Measurements from ENCODE around the gene ADORA1.

The ADORA1 gene

GRCh38 chr1:203081465-203082230 lies 45.9 kb upstream of the ADORA1 start:
- no peak for TF ChIP-seq SIN3A (IDR thresholded peaks at IDR 0.05; ENCODE audit: borderline replicate concordance, insufficient read depth, low read length)
- no peak for TF ChIP-seq POLR2AphosphoS5 (IDR thresholded peaks at IDR 0.05; ENCODE audit: low read depth, low read length)
- TF ChIP-seq TAF1 (IDR thresholded peaks at IDR 0.05; ENCODE audit: borderline replicate concordance, insufficient read depth, low read length) = no peak
- no peak for TF ChIP-seq REST (IDR thresholded peaks at IDR 0.05; ENCODE audit: insufficient read depth in 1 of 2, low read depth in 2 of 2, low read length in 2 of 2)
- no peak for TF ChIP-seq FOXP2 (optimal IDR thresholded peaks at IDR 0.05; ENCODE audit: borderline replicate concordance, extremely low read depth, extremely low read length, insufficient read depth)

- TF ChIP-seq TAF1 (IDR thresholded peaks at IDR 0.05; ENCODE audit: borderline replicate concordance, insufficient read depth, low read length) (no peak), POLR2AphosphoS5 (IDR thresholded peaks at IDR 0.05; ENCODE audit: low read depth, low read length) (no peak), REST (IDR thresholded peaks at IDR 0.05; ENCODE audit: insufficient read depth in 1 of 2, low read depth in 2 of 2, low read length in 2 of 2) (no peak), FOXP2 (optimal IDR thresholded peaks at IDR 0.05; ENCODE audit: borderline replicate concordance, extremely low read depth, extremely low read length, insufficient read depth) (no peak), SIN3A (IDR thresholded peaks at IDR 0.05; ENCODE audit: borderline replicate concordance, insufficient read depth, low read length) (no peak)
Measured at GRCh38 chr1:203082231-203082505, 45.4 kb upstream of the ADORA1 start.

GRCh38 chr1:203082571-203083462 lies 44.7 kb upstream of the ADORA1 start:
- TF ChIP-seq POLR2AphosphoS5 (IDR thresholded peaks at IDR 0.05; ENCODE audit: low read depth, low read length) (no peak), REST (IDR thresholded peaks at IDR 0.05; ENCODE audit: insufficient read depth in 1 of 2, low read depth in 2 of 2, low read length in 2 of 2) (no peak), TAF1 (IDR thresholded peaks at IDR 0.05; ENCODE audit: borderline replicate concordance, insufficient read depth, low read length) (no peak), FOXP2 (optimal IDR thresholded peaks at IDR 0.05; ENCODE audit: borderline replicate concordance, extremely low read depth, extremely low read length, insufficient read depth) (no peak), SIN3A (IDR thresholded peaks at IDR 0.05; ENCODE audit: borderline replicate concordance, insufficient read depth, low read length) (no peak)

- TF ChIP-seq POLR2AphosphoS5 (IDR thresholded peaks at IDR 0.05; ENCODE audit: low read depth, low read length) = no peak
- no peak for TF ChIP-seq FOXP2 (optimal IDR thresholded peaks at IDR 0.05; ENCODE audit: borderline replicate concordance, extremely low read depth, extremely low read length, insufficient read depth)
- no peak for TF ChIP-seq SIN3A (IDR thresholded peaks at IDR 0.05; ENCODE audit: borderline replicate concordance, insufficient read depth, low read length)
- no peak for TF ChIP-seq TAF1 (IDR thresholded peaks at IDR 0.05; ENCODE audit: borderline replicate concordance, insufficient read depth, low read length)
- no peak for TF ChIP-seq REST (IDR thresholded peaks at IDR 0.05; ENCODE audit: insufficient read depth in 1 of 2, low read depth in 2 of 2, low read length in 2 of 2)
Measured at GRCh38 chr1:203083463-203083921, 44.0 kb upstream of the ADORA1 start.

All from PFSK-1 (cell line).